Endothelial cell of umbilical vein (primary cell): ENCODE data around the gene KCNA2. TPM values are rescaled to one million over a fixed set of nuclear protein-coding genes. Genes with fewer than 3 reads are reported as not detected.

Source experiments
- BruUV-seq: library from RNA; stranded (reverse); fragments of 400-500 nt; replicated peaks from 2 replicates; lab custom pipeline; 2021; lab: Mats Ljungman, UMichigan
- CTCF ChIA-PET: fragments of 300-600, 350-600 bp; sonication (Branson Sonifier 250); formaldehyde crosslinking; loops from one replicate; lab custom pipeline; 2021; ENCODE audit warnings: antibody characterized with exemption, inconsistent platforms; lab: Charles Lee
- POLR2A ChIA-PET: fragments of 300-600, 350-600 bp; sonication (Branson Sonifier 250); formaldehyde crosslinking; loops from one replicate; lab custom pipeline; 2021; ENCODE audit warnings: antibody characterized with exemption, inconsistent platforms; lab: Charles Lee
- DNase-seq: peaks from one replicate; pipeline ENCODE4 v3.0.0-alpha.2; 2011; ENCODE audit warnings: low read depth, low spot score
- FAIRE-seq: peaks from 2 replicates; lab custom pipeline; 2011; peaks lifted over from hg19 to GRCh38; lab: Jason Lieb, UNC
- H2AFZ ChIP-seq: 2 replicates; pipeline ENCODE4 v1.6.0; 2012; ENCODE audit warnings: low read depth, low read length, control low read depth, inconsistent platforms
- H3K27ac ChIP-seq: 2 replicates; pipeline ENCODE4 v1.5.1; 2011; ENCODE audit warnings: low read depth, mild to moderate bottlenecking, control low read depth, low read length, moderate library complexity; ENCODE audit not compliant: insufficient read depth
- H3K27me3 ChIP-seq, 2 experiments: 2 replicates each; pipeline versions ENCODE4 v1.6.0 to v1.6.1; 2011; ENCODE audit warnings: low read length in 2 of 2, mixed read lengths in 1 of 2; ENCODE audit not compliant: control insufficient read depth in 2 of 2, insufficient read depth in 2 of 2
- H3K36me3 ChIP-seq, 2 experiments: 2 replicates in 1 of 2; 3 replicates in 1 of 2; pipeline ENCODE4 v1.5.1; 2011; ENCODE audit warnings: low read length in 2 of 2, mild to moderate bottlenecking in 1 of 2, moderate library complexity in 1 of 2; ENCODE audit not compliant: control insufficient read depth in 2 of 2, insufficient read depth in 2 of 2; ENCODE audit errors: extremely low read depth in 1 of 2
- H3K4me1 ChIP-seq: 3 replicates; pipeline ENCODE4 v1.5.1; 2011; ENCODE audit warnings: mild to moderate bottlenecking, low read length; ENCODE audit not compliant: control insufficient read depth, insufficient read depth; ENCODE audit errors: extremely low read depth
- H3K4me2 ChIP-seq: 2 replicates; pipeline ENCODE4 v1.6.1; 2011; ENCODE audit warnings: low read length, control low read depth, mixed read lengths; ENCODE audit not compliant: insufficient read depth
- H3K4me3 ChIP-seq, 3 experiments: fragments of 200-600 bp in 1 of 3; sonication (generic), shearing (Covaris generic) in 1 of 3; replicated peaks in 1 of 3; 2 replicates each; pipeline ENCODE4 v1.5.1; 2011 to 2016; ENCODE audit warnings: control low read depth in 3 of 3, low read length in 3 of 3, mild to moderate bottlenecking in 2 of 3, inconsistent platforms in 1 of 3, low read depth in 1 of 3, moderate library complexity in 1 of 3; ENCODE audit not compliant: insufficient read depth in 1 of 3
- H3K79me2 ChIP-seq: 2 replicates; pipeline ENCODE4 v1.6.0; 2012; ENCODE audit warnings: low read length, inconsistent platforms; ENCODE audit not compliant: control insufficient read depth, insufficient read depth
- H3K9ac ChIP-seq: replicated peaks from 2 replicates; pipeline ENCODE3; 2011; ENCODE audit warnings: low read length, control low read depth; ENCODE audit not compliant: insufficient read depth; ENCODE audit errors: extremely low read depth
- H3K9me1 ChIP-seq: replicated peaks from 3 replicates; pipeline ENCODE4 v1.6.0; 2011; ENCODE audit warnings: mild to moderate bottlenecking, low read length; ENCODE audit not compliant: control insufficient read depth, insufficient read depth; ENCODE audit errors: extremely low read depth
- H3K9me3 ChIP-seq: replicated peaks from 2 replicates; pipeline ENCODE4 v1.5.1; 2012; ENCODE audit warnings: low read length, inconsistent platforms; ENCODE audit not compliant: control insufficient read depth, insufficient read depth
- H4K20me1 ChIP-seq: replicated peaks from 2 replicates; pipeline ENCODE3; 2011; ENCODE audit warnings: mild to moderate bottlenecking, low read length; ENCODE audit not compliant: control insufficient read depth, insufficient read depth; ENCODE audit errors: extremely low read depth
- CTCF ChIP-seq, 2 donors: IDR thresholded peaks; 1 replicate in 1 of 2; 2 replicates in 1 of 2; pipeline ENCODE4 v1.5.1; 2011; ENCODE audit warnings: low read length in 2 of 2, mild to moderate bottlenecking in 2 of 2, moderate library complexity in 2 of 2, control low read depth in 1 of 2, inconsistent platforms in 1 of 2, low read depth in 1 of 2; ENCODE audit not compliant: insufficient read depth in 1 of 2; ENCODE audit errors: extremely low read depth in 1 of 2
- EZH2 ChIP-seq: IDR thresholded peaks from 2 replicates; pipeline ENCODE4 v1.6.1; 2012; ENCODE audit warnings: borderline replicate concordance, low read depth, mild to moderate bottlenecking, moderate library complexity, low read length, inconsistent platforms; ENCODE audit not compliant: severe bottlenecking
- FOS ChIP-seq: IDR thresholded peaks from 2 replicates; pipeline ENCODE4 v1.6.1; 2011; ENCODE audit warnings: mild to moderate bottlenecking, low read length, moderate library complexity, borderline replicate concordance; ENCODE audit not compliant: insufficient read depth
- GATA2 ChIP-seq: IDR thresholded peaks from 2 replicates; pipeline ENCODE4 v1.7.0; 2011; ENCODE audit warnings: low read depth, mild to moderate bottlenecking, moderate library complexity, mixed read lengths, low read length; ENCODE audit not compliant: insufficient read length, insufficient read depth
- JUN ChIP-seq: IDR thresholded peaks from 2 replicates; pipeline ENCODE4 v1.6.1; 2011; ENCODE audit warnings: borderline replicate concordance, low read depth; ENCODE audit not compliant: insufficient read length, insufficient read depth
- MAX ChIP-seq: IDR thresholded peaks from 2 replicates; pipeline ENCODE4 v1.6.1; 2011; ENCODE audit not compliant: insufficient read depth, insufficient read length
- MYC ChIP-seq: IDR thresholded peaks from one replicate; pipeline ENCODE4 v1.6.1; 2011; ENCODE audit warnings: mild to moderate bottlenecking, low read depth, low read length
- POLR2A ChIP-seq: IDR thresholded peaks from 2 replicates; pipeline ENCODE4 v1.6.1; 2012; ENCODE audit warnings: low read depth, mild to moderate bottlenecking, control low read depth, low read length
- POLR2AphosphoS5 ChIP-seq: IDR thresholded peaks from 2 replicates; pipeline ENCODE4 v1.6.1; 2012; ENCODE audit warnings: low read depth, mild to moderate bottlenecking, control low read depth, low read length, moderate library complexity; ENCODE audit not compliant: insufficient read depth
- dilution Hi-C: fragments of 300-500 bp; cut with MboI; formaldehyde crosslinking; loops from one replicate; pipeline ENCODE4 v1.15.0; 2019; ENCODE audit warnings: low sequenced_read_pairs; ENCODE audit not compliant: extremely low pct_ligation_motif_present
- intact Hi-C: fragments of 100-400 bp; cut with micrococcal nuclease; formaldehyde crosslinking; loops from one replicate; pipeline ENCODE4 v1.10.0; 2022
- polyA plus RNA-seq, 4 experiments: library from polyadenylated mRNA; depleted of rRNA in 3 of 4; stranded (reverse) in 3 of 4; unstranded in 1 of 4; fragments of >200 nt; gene quantifications; 2 replicates each; pipeline versions ENCODE4 v1.2.1 to v1.2.3, GENCODE V29; 2011 to 2012; ENCODE audit warnings: missing spikeins in 1 of 4
- total RNA-seq: library from RNA; stranded (reverse); gene quantifications from 2 replicates; pipeline ENCODE4 v1.2.3, GENCODE V29; 2021

The KCNA2 gene
- total and polyA plus RNA-seq, 2 donors (not counting 3 experiments of a cell fraction or from before 2014, with no cell fraction given): not detected

- Histone ChIP-seq H3K4me2 (no peak overlapping the region), H3K36me3 (no peaks in the 10 kb centered on the region), H3K79me2 (no peaks in the 10 kb centered on the region), H3K27me3 (no peaks in the 10 kb centered on the region), H3K9me3 (no peaks in the 10 kb centered on the region), H3K27ac (no peak overlapping the region), H3K9me1 (no peaks in the 10 kb centered on the region), H4K20me1 (no peaks in the 10 kb centered on the region), H3K9ac (no peak overlapping the region), H3K4me3 (no peak overlapping the region), H3K4me1 (no peaks in the 10 kb centered on the region), H2AFZ (no peak overlapping the region)
- ChIA-PET POLR2A (no interaction called here), CTCF (no interaction called here)
- BruUV-seq: no TSS peak
- TF ChIP-seq JUN (no peak), MAX (no peak), CTCF (IDR thresholded peaks at IDR 0.05; ENCODE audit: extremely low read depth in 1 of 2, insufficient read depth in 1 of 2, low read depth in 1 of 2, low read length in 2 of 2) (no peak), EZH2 (no peak), GATA2 (no peak), POLR2AphosphoS5 (no peak), POLR2A (no peak), MYC (no peak), FOS (no peak)
- no peak for FAIRE-seq
- no peak for DNase-seq
- intact Hi-C loops (no loop called here), dilution Hi-C loops (no loop called here)
Observed at GRCh38 chr1:110583505-110583904, 22.7 kb downstream of the KCNA2 start.
